Peyer's patch (tissue), 4 donors: Measurements from ENCODE around the gene EXOC3L2. TPM values are rescaled to one million over a fixed set of nuclear protein-coding genes. Genes with fewer than 3 reads are reported as not detected.
"Not testable (repeated sequence)": the region's sequence is repeated elsewhere in the genome, so short reads cannot be mapped to it uniquely, and the experiment has no call there.

Source experiments
- DNase-seq, 3 donors: peaks; one replicate each; pipeline ENCODE4 v3.0.0-alpha.2; 2017 to 2019
- H3K27ac ChIP-seq, 4 donors: fragments of 200-600 bp; sonication (generic); one replicate each; pipeline ENCODE4 v1.5.1; 2016 to 2019
- H3K27me3 ChIP-seq, 2 donors: fragments of 200-600 bp; sonication (generic); one replicate each; pipeline ENCODE4 v1.5.1; 2019
- H3K36me3 ChIP-seq, 3 donors: fragments of 200-600 bp; sonication (generic); one replicate each; pipeline ENCODE4 v1.5.1; 2016 to 2019
- H3K4me1 ChIP-seq, 4 donors: fragments of 200-600 bp; sonication (generic); one replicate each; pipeline ENCODE4 v1.5.1; 2016 to 2019
- H3K4me3 ChIP-seq, 4 donors: fragments of 200-600 bp; sonication (generic); 1 replicate in 3 of 4; 2 replicates in 1 of 4; pipeline ENCODE4 v1.5.1; 2016 to 2019; ENCODE audit warnings: mild to moderate bottlenecking in 1 of 4
- H3K9me3 ChIP-seq, 4 donors: fragments of 200-600 bp; sonication (generic); one replicate each; pipeline ENCODE4 v1.5.1; 2016 to 2019; ENCODE audit warnings: mild to moderate bottlenecking in 1 of 4
- CTCF ChIP-seq, 6 experiments: fragments of 450-650 bp in 4 of 6; fragments of 200-600 bp in 2 of 6; sonication (generic) in 1 of 6; IDR thresholded peaks; one replicate each; pipeline ENCODE4 v1.5.1; 2017 to 2019; ENCODE audit warnings: antibody characterized with exemption in 6 of 6, mild to moderate bottlenecking in 3 of 6, moderate library complexity in 1 of 6
- POLR2A ChIP-seq, 2 donors: fragments of 450-650 bp; IDR thresholded peaks; one replicate each; pipeline ENCODE4 v1.5.1; 2017; ENCODE audit warnings: antibody characterized with exemption in 2 of 2, mild to moderate bottlenecking in 2 of 2, moderate library complexity in 2 of 2
- total RNA-seq, 4 donors: library from RNA; depleted of rRNA; stranded (reverse); fragments of >200 nt; gene quantifications; one replicate each; pipeline ENCODE4 v1.1.0, GENCODE V29; 2016

EXOC3L2 gene
- total RNA-seq, 4 donors from 2014 or later: 1.5 to 8.3 (median 1.5) TPM

- no peak for DNase-seq
- Histone ChIP-seq H3K9me3 (no peaks in the 10 kb centered on the region), H3K36me3 (peaks cover 0 to 47% (median 0%) of the 10 kb centered on the region in 3 donors), H3K4me3 (no peak overlapping the region), H3K27me3 (no peaks in the 10 kb centered on the region), H3K27ac (no peak overlapping the region), H3K4me1 (no peaks in the 10 kb centered on the region)
- TF ChIP-seq CTCF (IDR thresholded peaks at IDR 0.05) (no peak), POLR2A (IDR thresholded peaks at IDR 0.05) (no peak)
Measured at GRCh38 chr19:45275370-45275971, 30.3 kb upstream of the EXOC3L2 start.

- H3K27me3 ChIP-seq: no peaks in the 10 kb centered on the region
- no peaks in the 10 kb centered on the region for H3K4me1 ChIP-seq
- DNase-seq: no peak
- no peak overlapping the region for H3K27ac ChIP-seq
- TF ChIP-seq CTCF (IDR thresholded peaks at IDR 0.05) (no peak), POLR2A (IDR thresholded peaks at IDR 0.05) (no peak)
- no peaks in the 10 kb centered on the region for H3K9me3 ChIP-seq
- no peak overlapping the region for H3K4me3 ChIP-seq
- peaks cover 0 to 37% (median 0%) of the 10 kb centered on the region in 3 donors for H3K36me3 ChIP-seq
Measured at GRCh38 chr19:45273521-45273855, 28.3 kb upstream of the EXOC3L2 start.

- H3K4me1 ChIP-seq: no peaks in the 10 kb centered on the region
- no peaks in the 10 kb centered on the region for H3K27me3 ChIP-seq
- H3K9me3 ChIP-seq: no peaks in the 10 kb centered on the region
- TF ChIP-seq POLR2A (IDR thresholded peaks at IDR 0.05): no peak
- no peak for TF ChIP-seq CTCF (IDR thresholded peaks at IDR 0.05)
- peaks cover 0 to 29% (median 0%) of the 10 kb centered on the region in 3 donors for H3K36me3 ChIP-seq
- DNase-seq: no peak
- H3K27ac ChIP-seq: no peak overlapping the region
- H3K4me3 ChIP-seq: no peak overlapping the region
Measured at GRCh38 chr19:45271735-45272108, 26.5 kb upstream of the EXOC3L2 start.

GRCh38 chr19:45271098-45271734 lies 26.0 kb upstream of the EXOC3L2 start:
- Histone ChIP-seq H3K4me3 (no peak overlapping the region), H3K27me3 (no peaks in the 10 kb centered on the region), H3K9me3 (no peaks in the 10 kb centered on the region), H3K27ac (no peak overlapping the region), H3K4me1 (no peaks in the 10 kb centered on the region), H3K36me3 (peaks cover 0 to 29% (median 0%) of the 10 kb centered on the region in 3 donors)
- no peak for DNase-seq
- TF ChIP-seq CTCF (IDR thresholded peaks at IDR 0.05): no peak
- no peak for TF ChIP-seq POLR2A (IDR thresholded peaks at IDR 0.05)

- H3K27ac ChIP-seq, H3K9me3 ChIP-seq, H3K27me3 ChIP-seq, DNase-seq, H3K4me1 ChIP-seq, H3K4me3 ChIP-seq: not testable (repeated sequence)
- peaks cover 0 to 29% (median 0%) of the 10 kb centered on the region in 3 donors for H3K36me3 ChIP-seq
Measured at GRCh38 chr19:45269939-45270338, 24.7 kb upstream of the EXOC3L2 start.

GRCh38 chr19:45267296-45267695 lies 22.1 kb upstream of the EXOC3L2 start:
- no peaks in the 10 kb centered on the region for H3K4me1 ChIP-seq
- no peak overlapping the region for H3K27ac ChIP-seq
- H3K36me3 ChIP-seq: peaks cover 0 to 17% (median 0%) of the 10 kb centered on the region in 3 donors
- H3K27me3 ChIP-seq: no peaks in the 10 kb centered on the region
- DNase-seq: no peak
- TF ChIP-seq POLR2A (IDR thresholded peaks at IDR 0.05) (no peak), CTCF (IDR thresholded peaks at IDR 0.05) (no peak)
- no peak overlapping the region for H3K4me3 ChIP-seq
- no peaks in the 10 kb centered on the region for H3K9me3 ChIP-seq
